GM18526 (cell line): ENCODE data around the gene SDC3.

Experiments
- POLR2A ChIP-seq: IDR thresholded peaks from 3 replicates; pipeline ENCODE4 v1.6.1; 2011; ENCODE audit not compliant: insufficient read length; ENCODE audit errors: extremely low read depth

Gene SDC3

DNA sequence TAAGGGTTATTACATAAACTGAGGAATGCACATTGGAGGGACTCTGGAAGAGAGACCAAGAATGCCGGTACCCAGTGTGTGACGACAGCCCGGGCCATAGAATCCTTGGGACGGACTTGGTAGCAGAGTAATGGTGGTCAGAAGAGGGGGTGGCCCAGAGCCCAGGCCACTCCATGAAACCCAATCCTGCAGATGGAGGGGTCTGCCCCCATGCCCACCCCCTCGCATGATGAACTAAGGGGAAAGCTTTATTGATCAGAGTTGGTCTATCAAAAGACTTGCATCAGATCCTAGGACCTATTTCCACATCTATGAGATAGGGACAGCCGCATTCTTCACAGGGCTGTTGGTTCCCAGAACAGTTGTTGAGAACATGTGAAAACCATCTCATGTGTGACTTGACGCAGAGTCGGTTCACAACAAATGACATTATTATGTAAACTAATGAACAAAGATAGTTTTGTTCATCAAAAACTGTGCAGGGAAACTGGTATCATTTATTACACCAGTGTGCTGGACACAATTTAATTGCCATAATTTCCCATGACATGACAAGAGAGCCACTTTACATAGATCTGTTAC lies 21.5 kb upstream of the SDC3 start:
- TF ChIP-seq POLR2A, result no peak

DNA sequence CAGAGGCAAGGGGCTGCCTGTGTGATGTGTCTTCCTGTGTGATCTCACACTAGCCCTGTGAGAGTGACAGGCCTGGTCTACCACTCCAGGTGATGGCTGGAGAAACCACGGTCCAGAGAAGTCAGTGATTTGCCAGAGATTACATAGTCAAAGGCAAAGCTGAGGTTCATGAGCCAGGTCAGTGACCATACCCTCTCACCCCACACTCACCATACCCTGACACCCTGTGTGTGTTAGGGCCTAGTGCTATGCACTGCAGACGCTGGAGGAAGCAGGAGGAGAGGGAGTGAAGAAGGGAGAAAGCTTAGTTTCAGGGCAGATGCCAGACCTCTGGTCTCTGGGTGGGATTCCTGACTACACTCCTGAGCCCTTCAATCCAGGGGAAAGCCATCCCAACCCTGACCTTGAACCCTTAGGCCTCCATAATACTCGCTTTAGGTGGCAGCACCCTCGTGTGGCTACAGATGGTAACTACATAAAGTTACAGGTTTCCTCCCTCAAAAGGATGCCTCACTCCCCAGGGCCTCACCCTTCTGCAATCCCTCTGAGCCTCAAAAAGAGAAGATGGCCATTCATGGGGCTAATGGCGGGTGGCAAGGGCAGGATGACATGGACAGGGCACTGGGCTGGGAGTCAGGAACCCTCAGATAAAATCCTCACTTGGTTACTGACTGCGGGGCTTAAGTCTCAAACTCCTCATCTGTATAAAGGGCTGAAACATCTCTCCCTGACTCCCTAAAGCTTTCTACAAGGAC lies 20.8 kb upstream of the SDC3 start:
- TF ChIP-seq POLR2A, result no peak

GRCh38 chr1:30928789-30929134 lies 20.2 kb upstream of the SDC3 start:
- TF ChIP-seq POLR2A, result no peak

- no peak for TF ChIP-seq POLR2A
Observed at GRCh38 chr1:30928171-30928570, 19.6 kb upstream of the SDC3 start.

GRCh38 chr1:30927448-30927847 lies 18.9 kb upstream of the SDC3 start:
- TF ChIP-seq POLR2A, result no peak

- no peak for TF ChIP-seq POLR2A
Observed at GRCh38 chr1:30923597-30923996, 15.0 kb upstream of the SDC3 start.

GRCh38 chr1:30920827-30921226 lies 12.3 kb upstream of the SDC3 start:
- no peak for TF ChIP-seq POLR2A

- TF ChIP-seq POLR2A, result no peak
Observed at GRCh38 chr1:30919025-30919881, 10.7 kb upstream of the SDC3 start.

DNA sequence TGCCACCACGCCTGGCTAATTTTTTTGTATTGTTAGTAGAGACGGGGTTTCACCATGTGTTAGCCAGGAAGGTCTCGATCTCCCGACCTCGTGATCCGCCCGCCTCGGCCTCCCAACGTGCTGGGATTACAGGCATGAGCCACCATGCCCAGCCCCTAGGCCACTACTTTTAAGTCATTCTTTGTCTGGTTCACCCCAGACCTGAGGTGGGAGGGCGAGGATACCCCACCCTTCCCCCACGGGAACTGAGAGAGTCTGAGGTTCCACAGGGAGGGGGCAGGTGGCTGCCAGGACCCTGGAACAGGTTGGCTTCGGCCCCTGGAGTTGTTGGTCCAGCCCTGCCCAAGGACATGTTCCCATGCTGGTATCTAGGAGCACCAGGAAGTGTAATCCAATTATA lies 7.7 kb upstream of the SDC3 start:
- TF ChIP-seq POLR2A, result no peak

- TF ChIP-seq POLR2A, result no peak
Observed at GRCh38 chr1:30915491-30916230, 7.1 kb upstream of the SDC3 start.

DNA sequence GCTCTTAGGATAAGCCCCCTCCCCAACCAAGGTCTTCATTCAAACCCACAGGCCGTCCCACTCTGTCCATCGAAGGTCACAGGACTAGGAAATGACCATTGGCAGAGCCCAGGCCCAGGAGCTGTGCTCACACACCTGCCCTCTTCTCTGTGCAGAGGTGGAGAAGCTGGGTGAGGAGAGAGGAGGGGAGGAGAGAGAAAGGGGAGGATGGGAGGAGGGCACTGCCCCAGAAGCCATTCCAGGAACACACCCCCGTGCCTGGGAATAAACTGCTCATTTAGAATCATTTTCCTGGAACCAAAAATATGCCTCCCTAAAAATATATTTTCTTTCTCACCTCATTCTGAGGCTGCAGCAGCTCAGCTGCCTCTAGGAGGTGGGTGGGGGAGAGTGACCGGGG lies 6.4 kb upstream of the SDC3 start:
- no peak for TF ChIP-seq POLR2A

GRCh38 chr1:30914587-30914922 lies 6.0 kb upstream of the SDC3 start:
- TF ChIP-seq POLR2A, result no peak

DNA sequence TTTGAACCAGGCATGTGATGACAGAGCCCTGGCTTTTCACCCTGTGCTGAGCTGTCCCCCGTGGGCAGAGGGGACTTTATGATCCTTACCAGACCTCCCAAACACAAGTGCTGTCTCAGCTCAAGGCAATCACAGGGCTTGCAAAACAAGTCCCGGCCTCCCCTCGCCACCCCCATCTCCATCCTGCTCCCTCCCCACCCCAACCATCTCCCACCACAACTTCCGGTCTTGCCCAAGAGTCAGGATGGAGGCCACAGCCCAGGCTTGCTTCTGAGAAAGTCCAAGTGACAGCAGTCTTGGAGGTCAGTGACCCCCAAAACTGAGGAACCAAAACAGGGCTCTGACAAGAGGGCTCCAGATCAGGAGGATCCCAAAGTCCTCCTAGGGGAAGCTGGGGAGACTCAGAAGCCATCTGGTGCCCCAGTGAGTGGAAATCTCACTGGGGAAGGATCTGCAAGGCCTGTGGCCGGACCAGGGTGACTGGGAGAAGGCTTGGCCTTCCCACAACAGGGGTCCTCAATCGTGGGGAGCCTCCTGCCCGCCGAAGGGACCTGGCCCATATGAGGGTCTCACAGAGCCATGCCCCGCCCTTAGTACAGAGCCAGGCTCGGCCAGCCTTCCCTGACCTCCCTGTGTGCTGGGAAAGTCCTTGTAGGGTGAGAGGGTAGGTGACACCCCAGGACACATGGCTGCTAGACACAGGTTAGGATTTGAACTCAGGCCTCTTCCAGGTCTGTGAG lies 4.5 kb upstream of the SDC3 start:
- TF ChIP-seq POLR2A, result no peak

DNA sequence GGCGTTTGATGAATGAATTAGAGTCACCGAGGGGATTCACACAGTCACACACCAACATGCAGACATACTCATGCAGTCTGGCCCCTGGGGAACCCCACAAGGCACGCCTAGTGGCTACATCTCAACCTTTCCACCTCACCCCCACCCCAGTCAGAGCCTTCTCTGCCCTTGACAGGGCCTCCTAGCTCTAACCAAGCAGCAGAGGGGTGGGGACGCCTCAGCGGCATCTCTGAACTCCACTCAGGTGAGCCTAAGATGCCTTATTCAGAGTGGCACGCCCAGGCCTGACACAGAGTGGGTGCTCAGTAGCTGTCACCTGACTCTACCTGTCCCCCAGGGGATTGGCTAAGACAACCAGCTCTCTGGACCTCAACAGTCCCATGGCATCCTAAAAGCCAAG lies 3.7 kb upstream of the SDC3 start:
- TF ChIP-seq POLR2A, result no peak

DNA sequence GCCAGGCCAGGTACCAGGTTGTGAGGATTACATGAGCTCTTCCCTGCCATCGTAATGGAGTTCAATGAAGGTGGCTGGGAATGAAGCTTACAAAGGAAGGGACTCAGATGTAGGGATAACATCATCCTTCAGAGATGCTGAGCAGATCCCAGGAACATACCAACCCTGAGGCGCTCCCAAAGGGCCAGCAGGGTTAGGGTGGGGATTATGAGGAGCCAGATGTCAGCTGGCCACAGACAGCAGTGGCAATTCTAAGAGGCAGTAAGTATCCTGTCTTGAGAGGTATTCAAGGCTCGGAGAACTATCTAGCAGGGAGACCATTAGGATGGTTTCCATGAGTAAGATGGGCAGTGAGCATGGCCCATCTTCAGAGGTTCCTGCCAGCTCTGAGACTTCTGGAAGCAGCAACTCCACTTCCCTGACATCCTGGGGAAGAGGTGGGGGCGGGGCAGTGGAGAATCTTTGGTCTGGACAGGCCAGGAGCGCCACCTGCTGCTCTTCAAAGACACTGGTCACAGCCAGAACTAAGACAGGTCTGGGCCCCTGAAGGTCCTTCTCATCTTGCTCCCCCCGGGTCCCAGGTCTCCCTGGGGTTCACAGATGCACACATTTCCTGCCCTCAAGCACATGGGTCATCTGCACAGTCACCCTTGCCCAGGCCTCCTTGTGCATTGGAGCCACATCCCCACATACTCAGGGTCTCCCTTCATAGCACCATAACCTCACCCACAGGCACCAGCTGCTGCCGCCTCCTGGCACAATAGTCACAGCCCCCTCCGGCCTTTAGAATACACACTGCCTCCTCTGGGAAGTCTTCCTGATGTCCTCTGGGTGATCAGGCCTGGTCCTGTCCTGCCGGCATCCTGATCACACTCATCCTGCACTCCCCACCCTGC lies 2.7 kb upstream of the SDC3 start:
- no peak for TF ChIP-seq POLR2A
